ENCODE results near the gene TMEM62. TPM values are rescaled to one million over a fixed set of nuclear protein-coding genes. Genes with fewer than 3 reads are reported as not detected.
"Not testable (repeated sequence)": the region's sequence is repeated elsewhere in the genome, so short reads cannot be mapped to it uniquely, and the experiment has no call there.

The TMEM62 gene
- total and polyA plus RNA-seq, 2 experiments from 2014 or later, result 17.3 to 34.0 TPM

GRCh38 chr15:43196760-43197548 lies 63.6 kb downstream of the TMEM62 start:
- TF ChIP-seq EZH2phosphoT487 (IDR thresholded peaks at IDR 0.05; ENCODE audit: low read depth, severe bottlenecking, unreplicated experiment), result no peak
- TF ChIP-seq, protein P1, sequence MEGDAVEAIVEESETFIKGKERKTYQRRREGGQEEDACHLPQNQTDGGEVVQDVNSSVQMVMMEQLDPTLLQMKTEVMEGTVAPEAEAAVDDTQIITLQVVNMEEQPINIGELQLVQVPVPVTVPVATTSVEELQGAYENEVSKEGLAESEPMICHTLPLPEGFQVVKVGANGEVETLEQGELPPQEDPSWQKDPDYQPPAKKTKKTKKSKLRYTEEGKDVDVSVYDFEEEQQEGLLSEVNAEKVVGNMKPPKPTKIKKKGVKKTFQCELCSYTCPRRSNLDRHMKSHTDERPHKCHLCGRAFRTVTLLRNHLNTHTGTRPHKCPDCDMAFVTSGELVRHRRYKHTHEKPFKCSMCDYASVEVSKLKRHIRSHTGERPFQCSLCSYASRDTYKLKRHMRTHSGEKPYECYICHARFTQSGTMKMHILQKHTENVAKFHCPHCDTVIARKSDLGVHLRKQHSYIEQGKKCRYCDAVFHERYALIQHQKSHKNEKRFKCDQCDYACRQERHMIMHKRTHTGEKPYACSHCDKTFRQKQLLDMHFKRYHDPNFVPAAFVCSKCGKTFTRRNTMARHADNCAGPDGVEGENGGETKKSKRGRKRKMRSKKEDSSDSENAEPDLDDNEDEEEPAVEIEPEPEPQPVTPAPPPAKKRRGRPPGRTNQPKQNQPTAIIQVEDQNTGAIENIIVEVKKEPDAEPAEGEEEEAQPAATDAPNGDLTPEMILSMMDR (IDR thresholded peaks at IDR 0.05; ENCODE audit: poor library complexity), result no peak
- no peak for TF ChIP-seq EZH2 (IDR thresholded peaks at IDR 0.05; ENCODE audit: borderline replicate concordance)
- H3K36me3 ChIP-seq (replicated peaks; ENCODE audit: insufficient read depth, low read depth), result no peaks in the 10 kb centered on the region

GRCh38 chr15:43197773-43198172 lies 64.4 kb downstream of the TMEM62 start:
- H3K4me1 ChIP-seq (ENCODE audit: insufficient read depth); H3K79me2 ChIP-seq; H3K9me2 ChIP-seq (replicated peaks; ENCODE audit: insufficient read depth); DNase-seq (ENCODE audit: low spot score); H3K27me3 ChIP-seq; H3K4me3 ChIP-seq; H3K36me3 ChIP-seq (replicated peaks; ENCODE audit: insufficient read depth, low read depth); H4K20me1 ChIP-seq (ENCODE audit: insufficient read depth, poor library complexity, severe bottlenecking); H3K9me3 ChIP-seq (ENCODE audit: low read depth); H2AFZ ChIP-seq; H3K4me2 ChIP-seq; H3K27ac ChIP-seq: not testable (repeated sequence)
- 94% methylated on average over 3 of the region's 3 CpGs for WGBS (ENCODE audit: low lambda C conversion rate, missing lambda C conversion rate)

More at GRCh38 chr15:43196760-43197548, 63.6 kb downstream of the TMEM62 start:
- no peak overlapping the region for H3K4me2 ChIP-seq
- H3K27me3 ChIP-seq, result no peaks in the 10 kb centered on the region
- no peaks in the 10 kb centered on the region for H3K9me3 ChIP-seq (ENCODE audit: low read depth)
- no peak overlapping the region for H3K27ac ChIP-seq
- no peaks in the 10 kb centered on the region for H3K4me1 ChIP-seq (ENCODE audit: insufficient read depth)
- no peak overlapping the region for H3K4me3 ChIP-seq
- no peaks in the 10 kb centered on the region for H3K79me2 ChIP-seq
- WGBS (ENCODE audit: low lambda C conversion rate, missing lambda C conversion rate), result 95% methylated on average over 10 of the region's 10 CpGs
- no peaks in the 10 kb centered on the region for H4K20me1 ChIP-seq (ENCODE audit: insufficient read depth, poor library complexity, severe bottlenecking)
- H2AFZ ChIP-seq, result no peak overlapping the region
- no peaks in the 10 kb centered on the region for H3K9me2 ChIP-seq (replicated peaks; ENCODE audit: insufficient read depth)
- no peak for DNase-seq (ENCODE audit: low spot score)

DNA sequence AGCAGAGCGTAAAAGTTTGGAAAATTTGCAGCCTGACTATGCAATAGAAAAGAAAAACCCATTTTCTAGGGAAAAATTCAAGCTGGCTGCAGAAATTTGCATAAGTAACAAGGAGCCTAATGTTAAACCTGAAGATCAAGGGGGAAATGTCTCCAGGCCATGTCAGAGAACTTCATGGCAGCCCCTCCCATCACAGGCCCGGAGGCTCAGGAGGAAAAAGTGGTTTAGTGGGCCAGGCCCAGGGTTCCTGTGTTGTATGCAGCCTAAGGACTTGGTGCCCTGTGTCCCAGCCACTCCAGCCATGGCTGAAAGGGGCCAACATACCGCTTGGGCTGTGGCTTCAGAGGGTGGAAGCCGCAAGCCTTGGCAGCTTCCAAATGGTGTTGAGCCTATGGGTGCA lies 65.2 kb downstream of the TMEM62 start:
- not testable (repeated sequence) for DNase-seq (ENCODE audit: low spot score); H3K36me3 ChIP-seq (replicated peaks; ENCODE audit: insufficient read depth, low read depth); H3K9me3 ChIP-seq (ENCODE audit: low read depth); H3K4me1 ChIP-seq (ENCODE audit: insufficient read depth); H2AFZ ChIP-seq; H3K4me2 ChIP-seq; H3K27ac ChIP-seq; H3K79me2 ChIP-seq; H4K20me1 ChIP-seq (ENCODE audit: insufficient read depth, poor library complexity, severe bottlenecking); H3K4me3 ChIP-seq; H3K9me2 ChIP-seq (replicated peaks; ENCODE audit: insufficient read depth); H3K27me3 ChIP-seq
- 99% methylated on average over 4 of the region's 4 CpGs for WGBS (ENCODE audit: low lambda C conversion rate, missing lambda C conversion rate)

DNA sequence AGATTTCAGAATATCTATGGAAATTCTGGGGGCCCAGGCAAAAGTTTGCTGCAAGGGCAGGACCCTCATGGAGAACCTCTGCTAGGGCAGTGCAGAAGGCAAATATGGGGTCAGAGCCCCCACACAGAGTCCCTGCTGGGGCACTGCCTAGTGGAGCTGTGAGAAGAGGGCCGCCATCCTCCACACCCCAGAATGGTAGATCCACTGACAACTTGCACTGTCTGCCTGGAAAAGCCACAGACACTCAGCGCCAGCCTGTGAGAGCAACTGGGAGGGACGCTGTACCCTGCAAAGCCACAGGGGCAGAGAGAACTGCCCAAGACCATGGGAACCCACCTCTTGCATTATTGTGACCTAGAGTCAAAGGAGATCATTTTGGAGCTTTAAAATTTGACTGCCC lies 65.6 kb downstream of the TMEM62 start:
- 91% methylated on average over 3 of the region's 3 CpGs for WGBS (ENCODE audit: low lambda C conversion rate, missing lambda C conversion rate)
- H3K27me3 ChIP-seq, result no peaks in the 10 kb centered on the region
- H3K4me2 ChIP-seq, result no peak overlapping the region
- H3K79me2 ChIP-seq, result no peaks in the 10 kb centered on the region
- no peak overlapping the region for H3K4me3 ChIP-seq
- no peaks in the 10 kb centered on the region for H4K20me1 ChIP-seq (ENCODE audit: insufficient read depth, poor library complexity, severe bottlenecking)
- H3K4me1 ChIP-seq (ENCODE audit: insufficient read depth), result no peaks in the 10 kb centered on the region
- H3K27ac ChIP-seq, result no peak overlapping the region
- no peak for TF ChIP-seq EZH2 (IDR thresholded peaks at IDR 0.05; ENCODE audit: borderline replicate concordance)
- no peaks in the 10 kb centered on the region for H3K9me3 ChIP-seq (ENCODE audit: low read depth)
- DNase-seq (ENCODE audit: low spot score), result no peak
- no peaks in the 10 kb centered on the region for H3K36me3 ChIP-seq (replicated peaks; ENCODE audit: insufficient read depth, low read depth)
- H2AFZ ChIP-seq, result no peak overlapping the region
- H3K9me2 ChIP-seq (replicated peaks; ENCODE audit: insufficient read depth), result no peaks in the 10 kb centered on the region

DNA sequence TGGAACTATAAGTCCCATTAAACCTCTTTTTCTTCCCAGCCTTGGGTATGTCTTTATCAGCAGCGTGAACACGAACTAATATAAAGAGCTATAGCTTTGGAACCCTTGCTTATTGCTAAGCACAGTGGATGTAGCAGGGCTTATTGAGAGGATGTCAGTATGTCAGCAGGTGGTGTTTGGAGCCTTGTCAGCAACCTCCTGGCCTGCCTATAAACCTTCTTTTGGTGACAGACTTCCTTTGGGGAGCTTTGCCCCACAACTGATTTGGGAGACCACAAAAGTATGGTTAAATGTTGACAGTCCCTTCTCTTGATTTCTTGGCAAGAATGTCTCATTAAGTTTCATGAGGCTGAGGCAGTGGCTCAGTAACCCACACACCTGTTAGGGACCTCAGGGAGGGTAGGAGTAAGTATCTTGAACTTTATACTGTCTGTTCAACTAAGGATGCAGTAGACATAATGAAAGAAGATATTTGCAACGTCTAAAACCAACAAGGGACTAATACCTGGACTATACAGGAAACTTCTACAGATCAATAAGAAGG lies 66.6 kb downstream of the TMEM62 start:
- H3K27ac ChIP-seq, result no peak overlapping the region
- TF ChIP-seq, protein P1 (IDR thresholded peaks at IDR 0.05; ENCODE audit: poor library complexity), result no peak
- TF ChIP-seq EZH2 (IDR thresholded peaks at IDR 0.05; ENCODE audit: borderline replicate concordance), result no peak
- no peak for TF ChIP-seq EZH2phosphoT487 (IDR thresholded peaks at IDR 0.05; ENCODE audit: low read depth, severe bottlenecking, unreplicated experiment)
- WGBS (ENCODE audit: low lambda C conversion rate, missing lambda C conversion rate), result 91% methylated on average over 3 of the region's 3 CpGs

More for the DNA sequence above, 66.6 kb downstream of the TMEM62 start:
- Histone ChIP-seq H3K9me2 (replicated peaks; ENCODE audit: insufficient read depth) (no peaks in the 10 kb centered on the region), H3K27me3 (no peaks in the 10 kb centered on the region), H3K9me3 (ENCODE audit: low read depth) (no peaks in the 10 kb centered on the region), H3K4me2 (no peak overlapping the region), H3K79me2 (no peaks in the 10 kb centered on the region), H2AFZ (no peak overlapping the region), H4K20me1 (ENCODE audit: insufficient read depth, poor library complexity, severe bottlenecking) (no peaks in the 10 kb centered on the region), H3K36me3 (replicated peaks; ENCODE audit: insufficient read depth, low read depth) (no peaks in the 10 kb centered on the region), H3K4me1 (ENCODE audit: insufficient read depth) (no peaks in the 10 kb centered on the region), H3K4me3 (no peak overlapping the region)
- no peak for DNase-seq (ENCODE audit: low spot score)

All from hepatocyte (in vitro differentiated cells).